Measurements from ENCODE around the gene LRRC4. TPM values are rescaled to one million over a fixed set of nuclear protein-coding genes. Genes with fewer than 3 reads are reported as not detected.

LRRC4 gene
- total RNA-seq, 1 experiment from 2014 or later, result 0.26 TPM

DNA sequence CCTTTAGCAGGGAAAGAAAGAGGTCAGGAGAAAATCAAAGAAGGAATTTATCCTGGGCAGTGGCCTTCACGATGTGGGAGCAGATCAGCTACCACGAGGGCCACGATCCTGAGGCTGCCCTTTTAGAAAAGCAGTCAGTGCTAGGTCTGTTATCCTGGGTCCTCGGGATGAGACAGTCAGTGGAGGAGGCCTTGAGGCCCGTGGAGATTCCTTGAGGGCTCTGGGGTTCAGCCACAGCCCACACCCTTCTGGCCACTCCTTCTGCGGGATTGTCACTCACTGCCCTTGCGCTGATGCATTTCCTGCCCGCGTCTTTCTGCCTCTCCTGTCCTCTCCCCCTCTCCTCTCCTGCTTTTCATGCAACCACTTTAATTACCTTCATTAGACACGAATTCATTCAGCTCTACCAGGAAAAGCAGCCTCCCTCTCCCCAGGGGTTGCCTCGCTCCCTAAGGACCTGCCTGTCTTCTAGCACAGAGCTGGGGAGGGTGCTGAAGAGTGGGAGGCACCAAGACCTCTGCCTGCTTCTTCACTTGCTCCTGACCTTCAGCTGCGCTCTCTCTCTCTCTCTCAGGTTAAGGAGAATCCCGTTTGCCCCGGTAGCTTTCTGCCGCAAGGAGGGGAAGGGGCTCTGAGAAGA is 42.6 kb upstream of the LRRC4 start:
- no peaks in the 10 kb centered on the region; the same call in 1 of the 2 replicates for H3K36me3 ChIP-seq (ENCODE audit: low read depth, low read length)
- no peak overlapping the region for H3K4me3 ChIP-seq (ENCODE audit: low read length)
- no peak overlapping the region for H2AFZ ChIP-seq (ENCODE audit: low read length)
- no peaks in the 10 kb centered on the region for H3K27me3 ChIP-seq (ENCODE audit: low read length)
- no peaks in the 10 kb centered on the region for H3K79me2 ChIP-seq (ENCODE audit: low read length)
- H3K9me3 ChIP-seq (ENCODE audit: low read length), result no peaks in the 10 kb centered on the region
- intact Hi-C loops (cut with micrococcal nuclease), result no loop called here
- H3F3A ChIP-seq (ENCODE audit: low read length, unreplicated experiment), result no peaks in the 10 kb centered on the region
- H3K27ac ChIP-seq (ENCODE audit: low read length), result no peak overlapping the region
- no peak overlapping the region for H3K9ac ChIP-seq (ENCODE audit: low read length)
- H3K4me1 ChIP-seq (ENCODE audit: insufficient read depth, low read length), result no peaks in the 10 kb centered on the region
- no peaks in the 10 kb centered on the region for H3K9me2 ChIP-seq (replicated peaks; ENCODE audit: low read length)
- ChIA-PET POLR2A (ENCODE audit: unreplicated experiment) (no interaction called here), CTCF (no interaction called here)
- no peak for ATAC-seq
- no TSS peak for BruUV-seq (replicated peaks)
- no peaks in the 10 kb centered on the region for H4K20me1 ChIP-seq (ENCODE audit: low read length)
- DNase-seq, result no peak
- TF ChIP-seq EZH2phosphoT487 (IDR thresholded peaks at IDR 0.05; ENCODE audit: borderline replicate concordance, low read length) (no peak), EZH2 (IDR thresholded peaks at IDR 0.05; ENCODE audit: low read length, unreplicated experiment) (no peak)
- TF ChIP-seq, protein P1, sequence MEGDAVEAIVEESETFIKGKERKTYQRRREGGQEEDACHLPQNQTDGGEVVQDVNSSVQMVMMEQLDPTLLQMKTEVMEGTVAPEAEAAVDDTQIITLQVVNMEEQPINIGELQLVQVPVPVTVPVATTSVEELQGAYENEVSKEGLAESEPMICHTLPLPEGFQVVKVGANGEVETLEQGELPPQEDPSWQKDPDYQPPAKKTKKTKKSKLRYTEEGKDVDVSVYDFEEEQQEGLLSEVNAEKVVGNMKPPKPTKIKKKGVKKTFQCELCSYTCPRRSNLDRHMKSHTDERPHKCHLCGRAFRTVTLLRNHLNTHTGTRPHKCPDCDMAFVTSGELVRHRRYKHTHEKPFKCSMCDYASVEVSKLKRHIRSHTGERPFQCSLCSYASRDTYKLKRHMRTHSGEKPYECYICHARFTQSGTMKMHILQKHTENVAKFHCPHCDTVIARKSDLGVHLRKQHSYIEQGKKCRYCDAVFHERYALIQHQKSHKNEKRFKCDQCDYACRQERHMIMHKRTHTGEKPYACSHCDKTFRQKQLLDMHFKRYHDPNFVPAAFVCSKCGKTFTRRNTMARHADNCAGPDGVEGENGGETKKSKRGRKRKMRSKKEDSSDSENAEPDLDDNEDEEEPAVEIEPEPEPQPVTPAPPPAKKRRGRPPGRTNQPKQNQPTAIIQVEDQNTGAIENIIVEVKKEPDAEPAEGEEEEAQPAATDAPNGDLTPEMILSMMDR (conservative IDR thresholded peaks at IDR 0.05; ENCODE audit: low read depth, low read length), result no peak
- no peak overlapping the region for H3K4me2 ChIP-seq (ENCODE audit: low read length)

DNA sequence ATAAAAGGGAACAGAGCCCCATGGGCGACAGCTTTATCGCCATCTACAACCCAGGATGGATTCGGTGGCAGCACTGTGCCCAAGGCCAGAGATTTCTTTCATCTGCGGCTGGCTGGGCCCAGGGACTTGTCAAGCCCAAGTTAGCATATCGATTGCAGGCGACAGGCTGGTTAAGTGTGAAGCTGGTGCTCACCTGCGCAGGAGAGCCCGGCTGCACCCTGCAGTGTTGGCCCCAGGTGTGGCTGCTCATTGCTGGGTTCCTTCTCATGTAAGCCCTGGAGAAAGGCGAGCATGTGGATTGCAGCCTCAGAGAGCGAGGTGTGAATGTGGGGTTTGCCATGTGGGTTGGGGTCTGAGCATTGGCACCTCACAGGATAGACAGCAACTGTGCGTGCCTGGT is 40.6 kb upstream of the LRRC4 start:
- no peak for DNase-seq
- Histone ChIP-seq H3K27ac (ENCODE audit: low read length) (no peak overlapping the region), H4K20me1 (ENCODE audit: low read length) (no peaks in the 10 kb centered on the region), H3K79me2 (ENCODE audit: low read length) (no peaks in the 10 kb centered on the region), H3K4me3 (ENCODE audit: low read length) (no peak overlapping the region), H3K9me3 (ENCODE audit: low read length) (no peaks in the 10 kb centered on the region), H3K9me2 (replicated peaks; ENCODE audit: low read length) (no peaks in the 10 kb centered on the region), H3K9ac (ENCODE audit: low read length) (no peak overlapping the region), H3K27me3 (ENCODE audit: low read length) (no peaks in the 10 kb centered on the region), H3F3A (ENCODE audit: low read length, unreplicated experiment) (no peaks in the 10 kb centered on the region), H3K4me2 (ENCODE audit: low read length) (no peak overlapping the region), H3K36me3 (ENCODE audit: low read depth, low read length) (no peaks in the 10 kb centered on the region; the same call in 1 of the 2 replicates), H3K4me1 (ENCODE audit: insufficient read depth, low read length) (no peaks in the 10 kb centered on the region), H2AFZ (ENCODE audit: low read length) (no peak overlapping the region)
- no peak for ATAC-seq
- BruUV-seq (replicated peaks), result no TSS peak
- ChIA-PET POLR2A (ENCODE audit: unreplicated experiment) (no interaction called here), CTCF (no interaction called here)
- TF ChIP-seq EZH2 (IDR thresholded peaks at IDR 0.05; ENCODE audit: low read length, unreplicated experiment) (no peak), EZH2phosphoT487 (IDR thresholded peaks at IDR 0.05; ENCODE audit: borderline replicate concordance, low read length) (no peak)
- TF ChIP-seq, protein P1 (conservative IDR thresholded peaks at IDR 0.05; ENCODE audit: low read depth, low read length), result no peak
- intact Hi-C loops (cut with micrococcal nuclease), result no loop called here

DNA sequence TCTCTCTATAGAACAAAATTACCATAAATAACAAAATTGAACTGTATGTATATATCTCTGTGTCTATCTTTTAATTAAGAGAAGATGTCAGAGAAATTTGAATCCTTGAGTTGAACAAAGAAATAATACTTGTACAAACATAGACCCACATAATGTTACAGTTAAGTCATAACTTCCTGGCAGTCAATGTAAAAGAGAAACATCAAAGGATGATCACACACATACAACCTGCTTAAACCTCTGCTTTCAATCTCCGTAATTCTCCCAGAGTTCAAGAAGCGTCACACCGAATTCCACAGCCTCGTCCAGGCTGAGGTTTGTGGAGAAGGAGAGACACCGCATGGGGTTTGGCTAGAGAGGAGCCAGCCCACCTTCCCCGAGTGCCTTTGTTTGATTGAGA is 40.1 kb upstream of the LRRC4 start:
- no TSS peak for BruUV-seq (replicated peaks)
- no peak overlapping the region for H3K4me2 ChIP-seq (ENCODE audit: low read length)
- H3K9ac ChIP-seq (ENCODE audit: low read length), result no peak overlapping the region
- H3K27ac ChIP-seq (ENCODE audit: low read length), result no peak overlapping the region
- H3K36me3 ChIP-seq (ENCODE audit: low read depth, low read length), result no peaks in the 10 kb centered on the region; the same call in 1 of the 2 replicates
- ATAC-seq, result no peak
- ChIA-PET CTCF (no interaction called here), POLR2A (ENCODE audit: unreplicated experiment) (no interaction called here)
- H3K4me1 ChIP-seq (ENCODE audit: insufficient read depth, low read length), result no peaks in the 10 kb centered on the region
- H2AFZ ChIP-seq (ENCODE audit: low read length), result no peak overlapping the region
- TF ChIP-seq EZH2phosphoT487 (IDR thresholded peaks at IDR 0.05; ENCODE audit: borderline replicate concordance, low read length), result no peak
- TF ChIP-seq EZH2 (IDR thresholded peaks at IDR 0.05; ENCODE audit: low read length, unreplicated experiment), result no peak
- intact Hi-C loops (cut with micrococcal nuclease), result no loop called here
- H3K79me2 ChIP-seq (ENCODE audit: low read length), result no peaks in the 10 kb centered on the region
- no peaks in the 10 kb centered on the region for H4K20me1 ChIP-seq (ENCODE audit: low read length)
- no peak for DNase-seq
- H3K27me3 ChIP-seq (ENCODE audit: low read length), result no peaks in the 10 kb centered on the region
- no peaks in the 10 kb centered on the region for H3K9me3 ChIP-seq (ENCODE audit: low read length)
- no peaks in the 10 kb centered on the region for H3F3A ChIP-seq (ENCODE audit: low read length, unreplicated experiment)
- no peak overlapping the region for H3K4me3 ChIP-seq (ENCODE audit: low read length)
- no peaks in the 10 kb centered on the region for H3K9me2 ChIP-seq (replicated peaks; ENCODE audit: low read length)
